Rectal smooth muscle tissue (tissue), 1 donor: ENCODE results near the gene KIAA1586.
"Not testable (repeated sequence)": the region's sequence is repeated elsewhere in the genome, so short reads cannot be mapped to it uniquely, and the experiment has no call there.

Experiments
- H3K27ac ChIP-seq: one replicate; pipeline ENCODE4 v1.7.0; 2013; ENCODE audit warnings: low read depth, low read length, inconsistent platforms
- H3K27me3 ChIP-seq: one replicate; pipeline ENCODE4 v1.7.0; 2013; ENCODE audit warnings: low read length; ENCODE audit not compliant: control insufficient read depth, insufficient read depth
- H3K36me3 ChIP-seq: one replicate; pipeline ENCODE4 v1.7.0; 2013; ENCODE audit warnings: low read length; ENCODE audit not compliant: control insufficient read depth, insufficient read depth
- H3K4me1 ChIP-seq: one replicate; pipeline ENCODE4 v1.7.0; 2013; ENCODE audit warnings: low read length; ENCODE audit not compliant: control insufficient read depth, insufficient read depth
- H3K4me3 ChIP-seq: one replicate; pipeline ENCODE4 v1.7.0; 2013; ENCODE audit warnings: low read length
- H3K9ac ChIP-seq: one replicate; pipeline ENCODE4 v1.7.0; 2013; ENCODE audit warnings: low read length

KIAA1586 gene

DNA sequence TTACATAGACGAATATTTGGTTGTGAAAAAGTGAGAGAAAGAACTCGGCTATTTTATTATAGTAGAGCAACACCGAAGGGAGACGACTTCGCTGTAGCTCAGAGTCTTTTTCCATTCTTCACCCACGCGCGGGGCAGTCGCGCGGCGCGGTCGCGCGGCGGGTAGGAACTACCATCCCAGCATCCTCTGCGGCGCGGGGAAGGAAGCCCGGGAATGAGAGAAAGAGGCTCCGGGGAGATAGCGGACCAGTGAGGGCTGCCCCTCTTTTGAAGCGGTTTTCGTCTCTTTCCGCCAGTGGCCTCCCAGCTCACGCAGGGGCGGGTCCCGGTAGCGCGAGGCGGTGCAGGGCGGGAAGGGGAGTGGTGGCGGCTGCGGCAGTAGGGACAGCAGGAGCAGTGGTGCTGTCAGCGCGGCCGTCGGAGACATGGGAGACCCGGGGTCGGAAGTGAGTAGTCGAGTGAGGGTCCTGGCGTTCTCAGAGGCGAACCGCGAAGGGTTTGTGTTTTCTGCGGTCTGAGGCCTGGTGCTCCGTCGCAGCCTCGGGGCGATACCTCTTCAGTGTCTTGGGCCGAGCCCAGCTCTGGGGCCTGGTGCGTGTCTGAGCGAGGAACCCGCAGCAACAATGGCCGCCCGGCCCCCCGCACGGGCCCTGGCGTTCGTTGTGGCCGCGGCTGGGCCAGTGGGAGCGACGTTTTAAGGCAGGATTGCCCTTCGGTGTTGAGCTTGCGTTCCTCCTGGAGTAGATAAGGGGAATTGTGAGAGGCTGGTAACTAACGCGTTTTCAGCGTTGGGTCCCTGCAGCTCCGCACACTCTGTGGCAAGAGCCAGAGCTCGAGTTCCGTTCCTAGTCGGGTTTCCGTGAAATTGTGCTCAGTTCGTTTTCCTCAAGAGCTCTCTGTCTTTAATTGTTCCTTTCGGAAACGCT lies at the start of gene KIAA1586:
TSS of gene KIAA1586 (plus strand) at position 362 of the 925 bp plus-strand sequence. CDS start at position 425, 63 bp downstream.
- not testable (repeated sequence) for H3K27me3 ChIP-seq, H3K4me1 ChIP-seq, H3K36me3 ChIP-seq, H3K9ac ChIP-seq
- H3K4me3 ChIP-seq: peak within 1 kb of the TSS; percentile 70
- H3K27ac ChIP-seq: peak within 1 kb of the TSS; percentile 66

DNA sequence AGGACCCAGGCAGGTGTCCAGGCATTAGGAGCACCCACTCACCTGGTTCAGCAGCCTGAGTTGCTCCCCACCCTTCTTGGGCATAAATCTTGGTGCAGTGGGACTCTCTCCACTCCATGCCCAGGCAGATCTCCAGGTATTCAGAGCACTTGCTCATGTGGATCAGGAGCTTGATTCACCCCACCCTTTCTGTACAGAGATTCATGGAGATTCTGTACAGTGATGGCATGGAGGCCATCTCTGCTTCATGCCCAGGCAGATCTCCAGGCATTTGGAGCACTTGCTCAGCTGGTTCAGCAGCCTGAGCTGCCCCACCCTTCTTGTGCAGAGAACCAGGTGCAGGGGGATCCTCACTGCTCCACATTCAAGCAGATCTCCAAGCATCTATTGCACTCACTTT lies 47.4 kb upstream of the KIAA1586 start:
- Histone ChIP-seq H3K36me3 (no peaks in the 10 kb centered on the region), H3K27ac (no peak overlapping the region), H3K27me3 (no peaks in the 10 kb centered on the region), H3K4me3 (no peak overlapping the region), H3K9ac (no peak overlapping the region), H3K4me1 (no peaks in the 10 kb centered on the region)

DNA sequence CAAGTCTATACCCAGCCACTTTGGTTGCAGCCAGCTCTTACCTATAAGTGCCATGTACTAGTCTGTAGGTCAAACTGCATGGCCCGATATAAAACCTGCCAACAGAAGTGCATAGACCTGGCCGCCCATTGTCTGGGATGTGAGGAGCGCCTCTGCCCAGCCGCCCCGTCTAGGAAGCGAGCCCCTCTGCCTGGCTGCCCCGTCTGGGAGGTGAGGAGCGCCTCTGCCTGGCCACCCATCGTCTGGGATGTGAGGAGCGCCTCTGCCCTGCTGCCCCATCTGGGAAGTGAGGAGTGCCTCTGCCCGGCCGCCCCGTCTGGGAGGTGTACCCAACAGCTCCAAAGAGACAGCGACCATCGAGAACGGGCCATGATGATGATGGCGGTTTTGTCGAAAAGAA lies 46.7 kb upstream of the KIAA1586 start:
- not testable (repeated sequence) for H3K36me3 ChIP-seq, H3K4me3 ChIP-seq, H3K27ac ChIP-seq, H3K4me1 ChIP-seq, H3K9ac ChIP-seq, H3K27me3 ChIP-seq

DNA sequence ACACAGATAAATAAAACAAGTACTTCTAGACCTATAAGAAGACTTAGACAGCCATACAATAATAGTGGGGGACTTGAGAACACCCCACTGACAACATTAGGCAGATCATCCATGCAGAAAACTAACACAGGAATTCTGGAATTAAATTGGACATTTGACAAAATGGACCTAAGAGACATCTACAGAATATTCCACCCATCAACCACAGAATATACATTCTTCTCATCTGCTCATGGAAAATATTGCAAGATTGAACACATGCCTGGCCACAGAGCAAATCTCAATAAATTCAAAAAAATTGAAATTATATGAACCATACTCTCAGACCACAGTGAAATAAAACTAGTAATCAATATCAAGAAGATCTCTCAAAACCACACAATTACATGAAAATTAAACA lies 44.3 kb upstream of the KIAA1586 start:
- no peak overlapping the region for H3K4me3 ChIP-seq
- no peaks in the 10 kb centered on the region for H3K36me3 ChIP-seq
- no peak overlapping the region for H3K27ac ChIP-seq
- no peaks in the 10 kb centered on the region for H3K4me1 ChIP-seq
- H3K27me3 ChIP-seq: no peaks in the 10 kb centered on the region
- H3K9ac ChIP-seq: no peak overlapping the region

DNA sequence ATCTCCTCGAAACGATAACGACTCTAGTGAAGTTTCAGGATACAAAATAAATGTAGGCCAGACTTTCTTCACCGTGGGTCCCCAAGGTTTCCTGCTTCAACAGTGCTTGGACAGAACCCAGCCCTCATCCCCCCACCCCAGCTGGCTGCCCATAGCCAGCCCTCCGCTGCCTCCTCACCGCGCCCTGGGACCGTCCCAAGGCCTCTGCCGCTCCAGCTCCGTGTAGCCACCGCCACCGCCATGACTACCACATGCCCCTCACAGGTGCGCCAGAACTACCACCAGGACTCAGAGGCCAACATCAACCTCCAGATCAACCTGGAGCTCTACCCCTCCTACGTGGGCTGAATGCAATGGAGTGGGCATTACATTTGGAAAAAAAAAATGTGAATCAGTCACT lies 42.2 kb upstream of the KIAA1586 start:
- H3K36me3 ChIP-seq: no peaks in the 10 kb centered on the region
- no peak overlapping the region for H3K9ac ChIP-seq
- no peaks in the 10 kb centered on the region for H3K4me1 ChIP-seq
- H3K27me3 ChIP-seq: no peaks in the 10 kb centered on the region
- no peak overlapping the region for H3K4me3 ChIP-seq
- H3K27ac ChIP-seq: no peak overlapping the region

GRCh38 chr6:57006101-57006500 lies 40.4 kb upstream of the KIAA1586 start:
- Histone ChIP-seq H3K27ac (no peak overlapping the region), H3K9ac (no peak overlapping the region), H3K27me3 (no peaks in the 10 kb centered on the region), H3K4me1 (no peaks in the 10 kb centered on the region), H3K4me3 (no peak overlapping the region), H3K36me3 (no peaks in the 10 kb centered on the region)

GRCh38 chr6:57008069-57008468 lies 38.4 kb upstream of the KIAA1586 start:
- H3K4me3 ChIP-seq, H3K27me3 ChIP-seq, H3K27ac ChIP-seq, H3K36me3 ChIP-seq, H3K9ac ChIP-seq, H3K4me1 ChIP-seq: not testable (repeated sequence)

- H3K27ac ChIP-seq: no peak overlapping the region
- no peaks in the 10 kb centered on the region for H3K27me3 ChIP-seq
- no peak overlapping the region for H3K9ac ChIP-seq
- H3K4me1 ChIP-seq: no peaks in the 10 kb centered on the region
- H3K36me3 ChIP-seq: no peaks in the 10 kb centered on the region
- no peak overlapping the region for H3K4me3 ChIP-seq
Measured at GRCh38 chr6:57013521-57013926, 33.0 kb upstream of the KIAA1586 start.

DNA sequence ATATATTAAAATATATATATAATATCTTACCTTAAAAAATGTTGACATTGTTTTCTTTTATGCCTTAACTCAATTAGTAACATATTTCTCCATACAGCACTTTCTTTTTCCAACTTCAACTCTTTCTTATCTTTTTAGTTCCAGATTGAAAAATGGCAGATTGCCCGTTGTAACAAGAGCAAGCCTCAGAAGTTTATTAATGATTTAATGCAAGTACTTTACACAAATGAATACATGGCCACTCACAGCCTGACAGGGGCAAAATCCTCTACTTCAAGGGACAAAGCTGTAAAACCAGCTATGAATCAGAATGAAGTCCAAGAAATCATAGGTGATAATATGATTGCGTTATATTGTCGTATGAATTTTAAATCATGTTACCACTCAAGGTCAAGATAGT lies 29.4 kb upstream of the KIAA1586 start:
- no peaks in the 10 kb centered on the region for H3K4me1 ChIP-seq
- no peak overlapping the region for H3K27ac ChIP-seq
- H3K36me3 ChIP-seq: no peaks in the 10 kb centered on the region
- H3K27me3 ChIP-seq: no peaks in the 10 kb centered on the region
- H3K9ac ChIP-seq: no peak overlapping the region
- no peak overlapping the region for H3K4me3 ChIP-seq

GRCh38 chr6:57017841-57018240 lies 28.7 kb upstream of the KIAA1586 start:
- H3K4me3 ChIP-seq: no peak overlapping the region
- H3K4me1 ChIP-seq: no peaks in the 10 kb centered on the region
- H3K36me3 ChIP-seq: no peaks in the 10 kb centered on the region
- H3K9ac ChIP-seq: no peak overlapping the region
- H3K27ac ChIP-seq: no peak overlapping the region
- no peaks in the 10 kb centered on the region for H3K27me3 ChIP-seq

GRCh38 chr6:57019434-57019833 lies 27.1 kb upstream of the KIAA1586 start:
- no peaks in the 10 kb centered on the region for H3K36me3 ChIP-seq
- no peaks in the 10 kb centered on the region for H3K27me3 ChIP-seq
- no peak overlapping the region for H3K4me3 ChIP-seq
- H3K27ac ChIP-seq: no peak overlapping the region
- no peak overlapping the region for H3K9ac ChIP-seq
- H3K4me1 ChIP-seq: no peaks in the 10 kb centered on the region

DNA sequence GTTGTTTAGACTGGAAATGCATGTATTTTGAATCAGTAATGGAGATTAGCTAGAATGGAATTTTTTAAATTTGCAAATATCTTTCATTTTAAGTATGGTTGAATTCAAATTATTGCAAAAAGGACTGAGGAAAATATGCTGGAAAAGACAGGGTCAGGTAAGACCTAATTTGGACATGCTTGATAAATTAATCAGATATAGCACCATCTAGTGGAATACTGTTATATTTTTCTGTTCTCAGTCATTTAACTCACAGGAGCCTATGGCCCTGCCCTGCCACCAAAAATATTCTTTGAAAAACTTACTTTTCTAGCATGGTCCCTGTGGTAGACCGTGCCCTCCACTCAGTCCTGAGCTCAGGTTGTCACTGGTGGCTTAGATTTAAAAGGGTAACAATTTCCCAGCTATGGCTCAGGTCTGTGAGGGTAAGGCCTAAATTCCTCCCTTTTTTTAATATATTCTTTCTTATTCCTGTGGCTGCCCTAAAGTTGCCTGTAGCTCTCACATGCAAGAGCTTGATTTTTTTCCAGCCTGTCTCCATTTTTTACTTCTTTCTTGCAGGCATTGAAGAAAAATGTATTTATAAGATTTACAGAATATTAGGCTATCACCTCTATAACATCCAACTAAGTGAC lies 25.3 kb upstream of the KIAA1586 start:
- H3K4me1 ChIP-seq: no peaks in the 10 kb centered on the region
- H3K27me3 ChIP-seq: no peaks in the 10 kb centered on the region
- H3K36me3 ChIP-seq: no peaks in the 10 kb centered on the region
- H3K27ac ChIP-seq: no peak overlapping the region
- no peak overlapping the region for H3K9ac ChIP-seq
- H3K4me3 ChIP-seq: no peak overlapping the region

GRCh38 chr6:57024321-57024720 lies 22.2 kb upstream of the KIAA1586 start:
- no peak overlapping the region for H3K4me3 ChIP-seq
- no peak overlapping the region for H3K9ac ChIP-seq
- H3K36me3 ChIP-seq: no peaks in the 10 kb centered on the region
- no peaks in the 10 kb centered on the region for H3K4me1 ChIP-seq
- no peak overlapping the region for H3K27ac ChIP-seq
- no peaks in the 10 kb centered on the region for H3K27me3 ChIP-seq
